Activated CD4-positive, alpha-beta T cell treated with anti-CD3 and anti-CD28 coated beads for 36 hours (primary cell): Measurements from ENCODE around the gene RAN. TPM values are rescaled to one million over a fixed set of nuclear protein-coding genes. Genes with fewer than 3 reads are reported as not detected.

Source experiments
- ATAC-seq: fragments of 200-7000 bp; cut with Tn5 transposase; one replicate; pipeline ENCODE4 v1.10.0; 2021; ENCODE audit warnings: mild to moderate bottlenecking, moderate library complexity
- CTCF ChIA-PET: fragments of 350-600 bp; sonication (Branson Sonifier 250); formaldehyde crosslinking; loops from one replicate; lab custom pipeline; 2021; ENCODE audit warnings: antibody characterized with exemption; lab: Charles Lee
- POLR2A ChIA-PET: fragments of 350-600 bp; sonication (Branson Sonifier 250); formaldehyde crosslinking; loops from one replicate; lab custom pipeline; 2021; ENCODE audit warnings: antibody characterized with exemption, inconsistent platforms; lab: Charles Lee
- DNase-seq: peaks from one replicate; pipeline ENCODE4 v3.0.0-alpha.2; 2020
- H3K27ac Mint-ChIP-seq: one replicate; pipeline ENCODE4 v1.8.0; 2021; ENCODE audit warnings: mixed read lengths
- H3K27me3 Mint-ChIP-seq: one replicate; pipeline ENCODE4 v1.8.0; 2021; ENCODE audit warnings: mixed read lengths
- H3K36me3 Mint-ChIP-seq: one replicate; pipeline ENCODE4 v1.8.0; 2021; ENCODE audit warnings: low read depth, mixed read lengths
- H3K4me1 Mint-ChIP-seq: one replicate; pipeline ENCODE4 v1.8.0; 2021; ENCODE audit warnings: mixed read lengths
- H3K4me3 Mint-ChIP-seq: one replicate; pipeline ENCODE4 v1.8.0; 2021; ENCODE audit warnings: mild to moderate bottlenecking, moderate library complexity, mixed read lengths
- H3K9me3 Mint-ChIP-seq: one replicate; pipeline ENCODE4 v1.8.0; 2021; ENCODE audit warnings: low read depth, mixed read lengths
- intact Hi-C, 2 experiments: fragments of 100-400 bp; cut with DNase I in 1 of 2; cut with micrococcal nuclease in 1 of 2; formaldehyde crosslinking; loops; one replicate each; pipeline versions ENCODE4 v1.14.2 to v1.15.1; 2022 to 2024; cut with DNase I, micrococcal nuclease
- total RNA-seq, 2 experiments: library from RNA; stranded (reverse); gene quantifications; one replicate each; pipeline ENCODE4 v1.2.3, GENCODE V29; 2021

The RAN gene
- 1,000 to 10,000 TPM; 1,919 to 2,242 TPM for total RNA-seq

DNA sequence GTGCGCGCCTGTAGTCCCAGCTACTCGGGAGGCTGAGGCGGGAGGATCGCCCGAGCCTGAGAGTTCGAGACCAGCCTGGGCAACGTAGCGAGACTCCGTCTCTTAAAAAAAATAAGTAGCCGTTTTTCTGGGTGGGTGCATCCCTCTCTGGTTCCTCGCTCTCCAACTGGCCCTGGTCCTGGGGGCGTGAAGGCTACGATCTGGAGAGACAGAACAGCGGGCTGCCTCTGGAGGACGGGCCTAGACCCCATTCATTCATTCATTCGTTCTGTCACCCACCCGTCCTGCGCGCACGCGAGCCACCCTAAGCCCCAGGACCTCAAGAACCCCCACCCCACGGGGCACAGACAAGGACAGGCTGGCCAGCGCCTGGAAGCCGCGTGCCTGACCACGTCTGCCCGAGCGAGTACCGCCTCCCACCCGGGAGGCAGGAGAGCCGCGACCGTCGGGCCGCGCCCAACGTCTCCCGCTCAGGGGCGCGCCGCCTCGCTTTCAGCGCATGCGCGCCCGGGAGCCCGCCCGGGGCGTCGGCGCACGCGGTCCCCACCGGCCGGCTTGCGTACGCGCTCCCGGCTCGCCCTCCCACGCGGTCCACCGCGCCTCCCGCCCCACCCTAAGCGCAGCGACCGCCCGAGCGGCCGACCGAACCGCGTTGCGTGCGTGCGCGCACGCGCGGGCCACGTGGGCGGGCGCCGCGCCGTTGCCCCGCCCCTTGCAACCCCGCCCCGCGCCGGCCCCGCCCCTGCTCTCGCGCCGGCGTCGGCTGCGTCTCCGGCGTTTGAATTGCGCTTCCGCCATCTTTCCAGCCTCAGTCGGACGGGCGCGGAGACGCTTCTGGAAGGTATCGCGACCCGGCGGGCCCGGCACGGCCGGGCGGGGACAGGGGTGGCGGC is at the start of gene RAN:
Gene RAN, plus strand, starts transcription at position 781 of the 893 bp plus-strand sequence. CDS start 528 bp downstream, outside the sequence.
- ChIA-PET POLR2A (interaction anchor here (1.4 kb wide), 1 partner anchor 10 kb away, joined by 3 read pairs; no protein-coding TSS in a partner anchor), CTCF (interaction anchor here (0.6 to 1.8 kb wide), 6 partner anchors 22 to 72 kb away, joined by 3 to 9 read pairs (median 5); partner anchors contain the start of gene STX2)
- intact Hi-C loops: loop anchor here (1.0 to 10.0 kb wide), 16 partner anchors 32 to 1616 kb away; partner anchors contain the start of genes STX2 (in 2 of the 2), DDX51 (in 1 of the 2), EP400 (in 1 of the 2) and NOC4L (in 1 of the 2)
- Mint-ChIP-seq H3K4me3 (peak within 1 kb of the TSS; percentile 99), H3K27me3 (no peaks in the 10 kb centered on the region), H3K4me1 (peaks cover 56% of the 10 kb centered on the region), H3K9me3 (no peaks in the 10 kb centered on the region), H3K36me3 (peaks cover 41% of the 10 kb centered on the region), H3K27ac (peak within 1 kb of the TSS; percentile 100)
- ATAC-seq: peak; percentile 73
- DNase-seq: peak; percentile 96

GRCh38 chr12:130825771-130826150 is 46.1 kb upstream of the RAN start:
- no peak for DNase-seq
- no peaks in the 10 kb centered on the region for H3K27me3 Mint-ChIP-seq
- H3K4me1 Mint-ChIP-seq: peaks cover 11% of the 10 kb centered on the region
- POLR2A ChIA-PET: no interaction called here
- CTCF ChIA-PET: interaction anchor here (0.9 to 4.1 kb wide), 11 partner anchors 8 to 307 kb away, joined by 3 to 48 read pairs (median 6); no protein-coding TSS in a partner anchor
- peaks cover 14% of the 10 kb centered on the region for H3K36me3 Mint-ChIP-seq
- no peaks in the 10 kb centered on the region for H3K9me3 Mint-ChIP-seq
- H3K27ac Mint-ChIP-seq: no peak overlapping the region
- intact Hi-C loops: loop anchor here in 1 of 2 experiments (2.0 kb wide), 1 partner anchor 307 kb away; no protein-coding TSS in a partner anchor
- no peak overlapping the region for H3K4me3 Mint-ChIP-seq
- no peak for ATAC-seq

DNA sequence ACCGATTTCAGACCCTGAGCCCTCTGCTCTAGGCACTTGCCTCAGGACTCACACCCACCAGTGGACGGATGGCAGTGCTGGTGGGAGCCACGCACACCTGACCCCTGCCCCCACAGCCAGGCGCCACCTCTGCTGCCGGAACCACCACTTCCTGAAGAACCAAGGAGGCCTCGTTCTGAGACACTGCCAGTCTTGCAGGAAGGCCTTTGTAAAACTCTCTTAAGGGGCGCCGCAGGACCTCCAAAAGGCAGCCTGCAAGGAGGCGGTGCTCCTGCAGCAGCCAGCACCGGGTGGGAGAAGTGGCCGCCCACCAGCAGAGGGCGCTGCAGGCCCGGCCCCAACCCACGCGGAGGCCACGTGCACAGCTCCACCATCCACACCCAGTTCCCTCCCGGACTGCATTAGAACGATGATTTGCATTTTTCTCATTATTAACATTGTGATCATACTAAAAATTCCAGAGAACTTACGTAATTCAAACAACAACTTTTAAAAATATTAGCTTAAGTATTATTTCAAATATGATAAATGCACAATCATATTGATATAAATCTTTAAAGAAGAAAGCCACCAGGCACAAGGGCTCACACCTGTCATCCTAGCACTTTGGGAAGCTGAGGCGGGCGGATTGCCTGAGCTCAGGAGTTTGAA is 45.6 kb upstream of the RAN start:
- POLR2A ChIA-PET: no interaction called here
- H3K4me3 Mint-ChIP-seq: no peak overlapping the region
- ATAC-seq: peak; percentile 97
- peak; percentile 88 for DNase-seq
- peaks cover 11% of the 10 kb centered on the region for H3K4me1 Mint-ChIP-seq
- H3K9me3 Mint-ChIP-seq: no peaks in the 10 kb centered on the region
- H3K27ac Mint-ChIP-seq: no peak overlapping the region
- H3K36me3 Mint-ChIP-seq: peaks cover 10% of the 10 kb centered on the region
- CTCF ChIA-PET: interaction anchor here (0.6 to 4.1 kb wide), 19 partner anchors 9 to 307 kb away, joined by 3 to 48 read pairs (median 4); no protein-coding TSS in a partner anchor
- H3K27me3 Mint-ChIP-seq: no peaks in the 10 kb centered on the region
- intact Hi-C loops: loop anchor here in 1 of 2 experiments (2.0 kb wide), 1 partner anchor 307 kb away; no protein-coding TSS in a partner anchor

- H3K27me3 Mint-ChIP-seq: no peaks in the 10 kb centered on the region
- DNase-seq (no peak), ATAC-seq (peak; percentile 54)
- intact Hi-C loops: loop anchor here in 1 of 2 experiments (2.0 kb wide), 1 partner anchor 305 kb away; no protein-coding TSS in a partner anchor
- H3K36me3 Mint-ChIP-seq: peaks cover 8% of the 10 kb centered on the region
- no peak overlapping the region for H3K4me3 Mint-ChIP-seq
- ChIA-PET CTCF (interaction anchor here (0.5 to 4.1 kb wide), 11 partner anchors 8 to 709 kb away, joined by 3 to 48 read pairs (median 4); no protein-coding TSS in a partner anchor), POLR2A (no interaction called here)
- H3K27ac Mint-ChIP-seq: peak overlapping the region; percentile 45
- H3K4me1 Mint-ChIP-seq: peaks cover 17% of the 10 kb centered on the region
- no peaks in the 10 kb centered on the region for H3K9me3 Mint-ChIP-seq
Measured at GRCh38 chr12:130827432-130827831, 44.4 kb upstream of the RAN start.

GRCh38 chr12:130828895-130829294 is 43.0 kb upstream of the RAN start:
- intact Hi-C loops: no loop called here
- peaks cover 24% of the 10 kb centered on the region for H3K4me1 Mint-ChIP-seq
- H3K27me3 Mint-ChIP-seq: no peaks in the 10 kb centered on the region
- ChIA-PET CTCF (interaction anchor here (2.4 kb wide), 1 partner anchor 12 kb away, joined by 12 read pairs; no protein-coding TSS in a partner anchor), POLR2A (no interaction called here)
- no peak for ATAC-seq
- DNase-seq: no peak
- no peaks in the 10 kb centered on the region for H3K9me3 Mint-ChIP-seq
- H3K27ac Mint-ChIP-seq: no peak overlapping the region
- H3K4me3 Mint-ChIP-seq: no peak overlapping the region
- peaks cover 8% of the 10 kb centered on the region for H3K36me3 Mint-ChIP-seq

- Mint-ChIP-seq H3K27me3 (no peaks in the 10 kb centered on the region), H3K9me3 (no peaks in the 10 kb centered on the region), H3K4me1 (peaks cover 24% of the 10 kb centered on the region), H3K36me3 (peaks cover 8% of the 10 kb centered on the region), H3K27ac (no peak overlapping the region), H3K4me3 (no peak overlapping the region)
- intact Hi-C loops: no loop called here
- no peak for DNase-seq
- no peak for ATAC-seq
- ChIA-PET CTCF (interaction anchor here (1.0 to 2.4 kb wide), 3 partner anchors 9 to 277 kb away, joined by 3 to 12 read pairs (median 9); no protein-coding TSS in a partner anchor), POLR2A (no interaction called here)
Measured at GRCh38 chr12:130829391-130830245, 42.2 kb upstream of the RAN start.

GRCh38 chr12:130830246-130830551 is 41.7 kb upstream of the RAN start:
- ChIA-PET CTCF (interaction anchor here (1.0 to 1.8 kb wide), 2 partner anchors 10 to 276 kb away, joined by 3 to 9 read pairs; no protein-coding TSS in a partner anchor), POLR2A (no interaction called here)
- intact Hi-C loops: no loop called here
- H3K4me3 Mint-ChIP-seq: no peak overlapping the region
- H3K36me3 Mint-ChIP-seq: peaks cover 8% of the 10 kb centered on the region
- no peaks in the 10 kb centered on the region for H3K9me3 Mint-ChIP-seq
- no peaks in the 10 kb centered on the region for H3K27me3 Mint-ChIP-seq
- ATAC-seq (no peak), DNase-seq (no peak)
- H3K4me1 Mint-ChIP-seq: peaks cover 24% of the 10 kb centered on the region
- no peak overlapping the region for H3K27ac Mint-ChIP-seq

DNA sequence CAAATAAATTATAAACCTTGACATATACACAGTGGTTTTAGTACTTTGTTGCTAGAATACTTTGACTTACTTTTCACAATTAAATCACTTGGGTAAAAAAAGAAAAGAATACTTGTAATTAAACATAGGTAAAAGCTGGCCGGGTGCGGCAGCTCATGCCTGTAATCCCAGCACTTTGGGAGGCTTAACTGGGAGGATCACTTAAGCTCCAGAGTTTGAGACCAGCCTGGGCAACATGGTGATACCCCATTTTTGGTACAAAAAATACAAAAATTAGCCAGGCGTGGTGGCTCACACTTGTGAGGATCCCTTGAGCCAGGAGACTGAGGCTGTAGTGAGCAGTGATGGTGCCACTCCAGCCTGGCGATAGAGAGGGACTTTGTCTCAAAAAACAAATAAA is 40.6 kb upstream of the RAN start:
- no peak overlapping the region for H3K27ac Mint-ChIP-seq
- H3K36me3 Mint-ChIP-seq: peaks cover 3% of the 10 kb centered on the region
- H3K9me3 Mint-ChIP-seq: no peaks in the 10 kb centered on the region
- intact Hi-C loops: no loop called here
- peaks cover 26% of the 10 kb centered on the region for H3K4me1 Mint-ChIP-seq
- ChIA-PET POLR2A (no interaction called here), CTCF (interaction anchor here (0.6 to 1.8 kb wide), 2 partner anchors 11 to 14 kb away, joined by 3 to 9 read pairs; no protein-coding TSS in a partner anchor)
- ATAC-seq: no peak
- no peak overlapping the region for H3K4me3 Mint-ChIP-seq
- H3K27me3 Mint-ChIP-seq: no peaks in the 10 kb centered on the region
- no peak for DNase-seq

DNA sequence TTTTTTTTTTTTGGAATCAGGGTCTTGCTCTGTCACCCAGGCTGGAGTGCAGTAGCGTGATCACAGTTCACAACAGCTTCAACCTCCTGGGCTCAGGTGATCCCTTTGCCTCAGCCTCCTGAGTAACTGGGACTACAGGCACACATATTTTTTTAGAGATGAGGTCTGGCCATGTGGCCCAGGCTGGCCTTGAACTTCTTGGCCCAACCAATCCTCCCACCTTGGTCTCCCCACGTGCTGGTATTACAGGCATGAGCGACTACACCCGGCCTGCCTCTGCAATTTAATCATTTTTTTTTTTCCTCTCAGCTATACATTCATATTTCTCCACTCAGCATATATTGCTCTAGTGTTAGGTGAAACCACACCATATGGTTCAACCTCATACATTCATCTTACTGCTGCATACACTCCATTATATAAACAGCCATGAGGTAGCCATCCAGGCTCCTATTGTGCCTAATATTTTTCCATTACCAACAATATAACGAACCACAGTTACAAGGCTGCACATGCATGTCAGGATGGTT is 39.9 kb upstream of the RAN start:
- Mint-ChIP-seq H3K27me3 (no peaks in the 10 kb centered on the region), H3K4me3 (no peak overlapping the region)

GRCh38 chr12:130832561-130833209 is 39.2 kb upstream of the RAN start:
- Mint-ChIP-seq H3K27me3 (no peaks in the 10 kb centered on the region), H3K4me3 (no peak overlapping the region), H3K9me3 (no peaks in the 10 kb centered on the region), H3K4me1 (peaks cover 31% of the 10 kb centered on the region), H3K27ac (no peak overlapping the region), H3K36me3 (no peaks in the 10 kb centered on the region)
- intact Hi-C loops: no loop called here
- DNase-seq (no peak), ATAC-seq (peak; percentile 23)
- ChIA-PET POLR2A (interaction anchor here (0.7 kb wide), 1 partner anchor 48 kb away, joined by 7 read pairs; no protein-coding TSS in a partner anchor), CTCF (interaction anchor here (1.5 kb wide), 1 partner anchor 13 kb away, joined by 3 read pairs; no protein-coding TSS in a partner anchor)

More for the DNA sequence above, 39.9 kb upstream of the RAN start:
- Mint-ChIP-seq H3K4me1 (peaks cover 31% of the 10 kb centered on the region), H3K36me3 (peaks cover 3% of the 10 kb centered on the region), H3K27ac (no peak overlapping the region), H3K9me3 (no peaks in the 10 kb centered on the region)
- DNase-seq (no peak), ATAC-seq (no peak)
- intact Hi-C loops: no loop called here
- ChIA-PET CTCF (interaction anchor here (1.5 to 1.8 kb wide), 2 partner anchors 11 to 12 kb away, joined by 3 to 9 read pairs; no protein-coding TSS in a partner anchor), POLR2A (no interaction called here)
